Stimulated activated CD4-positive, alpha-beta T cell treated with anti-CD3 and anti-CD28 coated beads, Interleukin-2, amount 100 ng/mL, for 4 hours (primary cell): Measurements from ENCODE around the gene TIGD7.
A peak's percentile ranks its signal among the peaks of the same experiment; 100 is the strongest.

Source experiments
- DNase-seq: peaks from one replicate; pipeline ENCODE4 v3.0.0-alpha.2; 2020; ENCODE audit warnings: low read depth

The TIGD7 gene, protein sequence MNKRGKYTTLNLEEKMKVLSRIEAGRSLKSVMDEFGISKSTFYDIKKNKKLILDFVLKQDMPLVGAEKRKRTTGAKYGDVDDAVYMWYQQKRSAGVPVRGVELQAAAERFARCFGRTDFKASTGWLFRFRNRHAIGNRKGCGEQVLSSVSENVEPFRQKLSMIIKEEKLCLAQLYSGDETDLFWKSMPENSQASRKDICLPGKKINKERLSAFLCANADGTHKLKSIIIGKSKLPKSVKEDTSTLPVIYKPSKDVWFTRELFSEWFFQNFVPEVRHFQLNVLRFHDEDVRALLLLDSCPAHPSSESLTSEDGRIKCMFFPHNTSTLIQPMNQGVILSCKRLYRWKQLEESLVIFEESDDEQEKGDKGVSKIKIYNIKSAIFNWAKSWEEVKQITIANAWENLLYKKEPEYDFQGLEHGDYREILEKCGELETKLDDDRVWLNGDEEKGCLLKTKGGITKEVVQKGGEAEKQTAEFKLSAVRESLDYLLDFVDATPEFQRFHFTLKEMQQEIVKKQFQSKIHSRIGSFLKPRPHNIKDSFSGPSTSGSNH

DNA sequence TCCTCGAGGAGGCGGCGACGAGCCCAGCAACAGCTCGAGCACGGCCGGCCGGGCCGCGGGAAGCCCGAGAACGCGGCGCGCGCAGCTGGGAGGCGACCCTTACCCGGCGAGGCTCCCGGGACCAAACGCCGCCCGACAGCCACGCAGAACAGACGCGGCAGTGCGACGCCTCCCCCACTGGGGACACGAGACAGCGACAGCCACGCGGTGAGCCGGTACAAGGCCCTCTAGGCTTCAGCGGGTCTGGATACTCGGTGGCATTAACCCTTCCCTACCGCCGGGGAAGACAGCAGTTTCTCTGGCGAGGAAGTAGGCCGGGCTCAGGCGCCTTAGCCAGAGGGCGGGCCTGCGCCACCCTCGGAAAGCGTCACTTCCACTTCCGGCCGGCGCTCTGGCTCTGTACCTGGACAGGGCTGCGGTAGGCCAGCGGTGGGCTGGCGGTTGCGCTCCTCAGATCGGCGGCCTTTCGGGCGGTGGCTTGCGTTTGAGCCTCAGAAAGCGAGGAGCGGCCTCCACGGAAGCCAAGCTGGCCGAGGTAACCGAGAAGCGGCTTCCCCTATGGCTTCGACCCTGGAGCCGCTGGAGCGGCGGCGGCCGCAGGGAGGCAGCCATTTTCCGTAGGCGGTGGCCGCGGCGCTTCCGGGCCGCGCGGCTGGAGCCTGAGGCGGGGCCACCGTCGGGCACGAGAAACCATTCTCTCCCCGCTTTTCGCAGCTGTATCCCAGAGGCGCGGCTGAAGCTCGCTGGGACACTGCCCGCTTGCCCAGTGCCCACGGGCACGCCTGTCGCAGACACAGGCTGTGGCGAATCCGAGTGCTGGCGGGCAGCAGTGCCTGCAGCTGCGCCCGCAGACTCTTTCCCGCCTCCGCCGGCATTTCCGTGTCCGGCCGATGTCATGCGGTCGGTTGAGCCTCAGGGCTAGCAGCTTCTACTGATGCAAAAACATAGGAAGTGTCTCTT, at the start of gene TIGD7, which contains the start of gene ZNF75A:
TIGD7 (minus strand) TSS at position 322 of the 960 bp plus-strand sequence. CDS start 4,816 bp downstream, outside the sequence.
ZNF75A (plus strand) TSS at position 389 of the 960 bp plus-strand sequence. CDS start 2,932 bp downstream, outside the sequence.
- peak; percentile 73 for DNase-seq

DNA sequence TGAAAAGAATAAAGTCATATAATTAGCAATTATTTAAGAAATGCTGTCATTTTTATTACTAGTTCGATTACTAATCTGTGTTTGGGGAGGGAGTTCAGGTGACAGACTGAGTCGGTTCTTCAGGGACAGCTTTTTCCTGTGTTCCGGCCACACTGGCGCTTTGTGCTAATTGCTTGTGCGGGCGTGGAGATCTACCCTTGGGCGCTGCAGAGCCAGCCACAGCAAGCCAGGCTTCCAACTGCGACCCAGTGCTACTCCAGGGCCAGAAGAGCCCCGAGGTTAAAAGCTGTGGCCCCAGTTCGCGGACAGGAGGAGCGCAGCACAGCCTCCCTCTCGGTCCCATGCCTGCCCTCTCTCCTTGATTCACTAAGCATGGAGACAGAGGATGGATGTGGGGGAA, 43.9 kb upstream of the TIGD7 start:
- no peak for DNase-seq

DNA sequence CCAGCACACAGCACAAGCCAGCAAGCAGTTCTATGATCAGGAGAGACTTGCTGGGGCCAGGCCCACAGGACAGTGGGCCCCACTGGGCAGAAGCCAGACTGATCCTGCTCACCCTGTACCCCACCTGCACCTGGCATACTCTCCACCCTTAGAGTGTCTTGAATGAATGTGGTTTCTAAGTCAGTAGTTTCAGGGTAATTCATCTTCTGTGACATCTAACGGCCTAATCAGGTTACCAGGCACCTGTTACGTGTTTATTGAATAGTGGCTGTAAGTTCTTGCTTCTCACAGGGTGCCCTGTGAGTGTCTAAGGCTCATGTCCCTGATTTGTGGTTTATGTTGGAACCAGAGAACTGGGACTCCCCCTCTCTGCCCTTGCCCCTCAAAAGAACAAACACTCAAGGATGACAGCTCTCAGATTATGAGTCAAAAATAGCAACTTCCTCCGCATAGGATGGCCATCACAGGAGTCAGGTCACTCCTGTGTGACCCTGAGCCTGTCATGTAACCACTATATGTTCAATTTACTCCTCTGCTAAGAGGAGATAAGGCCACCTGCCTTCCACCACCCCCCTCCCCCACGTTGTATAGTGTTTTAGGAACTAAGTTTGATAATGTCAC, 43.4 kb upstream of the TIGD7 start:
- DNase-seq = no peak

DNA sequence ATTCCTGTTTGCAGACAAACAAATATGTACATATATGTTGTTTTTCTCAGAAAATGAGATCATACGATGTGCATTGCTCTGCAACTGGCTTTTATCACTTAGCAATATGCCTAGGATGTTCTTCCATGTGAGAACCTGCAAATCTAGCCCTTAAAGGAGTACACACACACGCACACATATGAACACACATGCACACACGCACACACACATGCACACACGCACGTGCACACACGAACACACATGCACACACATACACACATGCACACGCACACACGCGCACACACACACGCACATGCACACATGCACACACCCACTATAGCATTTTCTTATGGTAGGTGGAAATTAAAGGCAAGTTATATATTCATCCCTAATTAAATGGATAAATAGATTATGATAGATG, 42.4 kb upstream of the TIGD7 start:
- no peak for DNase-seq

DNA sequence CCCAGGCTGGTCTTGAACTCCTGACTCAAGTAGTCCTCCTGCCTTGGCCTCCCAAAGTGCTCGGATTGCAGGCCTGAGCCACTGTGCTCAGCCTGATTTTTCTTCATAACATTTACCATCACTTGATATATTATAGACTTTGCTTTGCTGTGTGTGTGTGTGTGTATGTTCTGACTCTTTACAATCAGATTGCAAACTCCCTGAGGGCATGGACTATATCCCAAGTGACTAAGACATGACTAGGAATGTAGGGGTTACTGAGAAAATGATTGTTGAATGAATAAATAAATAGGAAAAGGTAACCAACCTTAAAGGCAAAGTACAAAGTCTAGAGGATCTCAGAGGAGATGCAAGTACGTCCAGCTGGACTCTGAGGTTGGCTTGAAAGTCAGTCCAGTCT, 40.8 kb upstream of the TIGD7 start:
- no peak for DNase-seq

DNA sequence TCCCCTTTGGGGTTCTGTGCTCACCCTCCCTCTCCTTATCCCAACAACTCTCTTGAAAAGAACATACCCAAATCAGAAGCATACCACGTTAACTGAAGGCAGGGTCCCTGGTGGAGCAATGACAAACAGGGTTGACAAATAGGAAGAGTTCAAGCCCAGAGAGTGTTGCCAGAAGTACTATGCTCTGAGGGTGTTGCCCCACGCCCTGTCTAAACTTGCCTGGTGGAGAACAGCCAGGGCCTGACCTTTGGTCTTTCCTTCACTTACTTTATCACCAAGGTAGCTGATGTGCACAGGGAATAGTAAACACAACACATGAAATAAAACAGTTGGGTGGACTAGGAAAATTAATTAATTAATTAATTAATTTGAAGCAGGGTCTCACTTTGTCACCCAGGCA, 23.4 kb upstream of the TIGD7 start:
- DNase-seq = no peak

DNA sequence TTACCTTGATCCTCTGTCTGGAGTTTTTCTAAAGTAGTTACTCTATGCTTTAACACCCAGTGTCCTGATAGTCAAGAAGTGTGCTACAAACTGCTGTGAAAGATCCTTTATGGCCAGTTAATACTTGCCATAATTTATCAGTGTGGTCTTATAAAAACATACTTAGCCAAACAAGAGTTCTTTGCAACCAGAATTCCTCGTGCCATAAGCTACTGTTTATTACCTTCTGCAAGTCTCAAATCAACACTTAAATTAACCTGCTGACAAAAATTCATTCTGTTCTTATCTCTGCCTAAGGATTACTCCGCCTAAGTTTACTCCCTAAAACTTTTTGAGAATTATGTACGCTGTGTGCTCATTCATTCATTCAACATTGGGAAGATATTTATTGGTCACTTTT, 22.9 kb upstream of the TIGD7 start:
- no peak for DNase-seq

DNA sequence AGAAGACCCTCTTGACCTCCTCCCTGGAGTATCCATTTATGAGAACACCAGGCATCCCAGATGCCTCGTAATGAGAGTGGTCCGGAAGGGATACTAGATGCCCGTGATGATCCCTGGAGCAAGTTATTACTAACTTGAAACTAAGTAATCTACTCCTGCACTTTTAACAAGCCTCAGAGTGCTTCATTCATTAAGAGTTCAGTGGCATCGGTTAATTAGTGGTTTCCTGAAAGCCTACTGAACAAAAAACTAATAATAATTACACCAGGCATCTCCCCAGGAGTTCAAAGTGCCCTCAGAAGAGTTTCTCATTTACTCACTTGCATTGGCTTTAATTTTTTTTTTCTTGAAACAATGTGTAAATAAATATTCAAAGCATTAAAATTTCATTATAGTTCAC, 22.3 kb upstream of the TIGD7 start:
- DNase-seq = no peak

DNA sequence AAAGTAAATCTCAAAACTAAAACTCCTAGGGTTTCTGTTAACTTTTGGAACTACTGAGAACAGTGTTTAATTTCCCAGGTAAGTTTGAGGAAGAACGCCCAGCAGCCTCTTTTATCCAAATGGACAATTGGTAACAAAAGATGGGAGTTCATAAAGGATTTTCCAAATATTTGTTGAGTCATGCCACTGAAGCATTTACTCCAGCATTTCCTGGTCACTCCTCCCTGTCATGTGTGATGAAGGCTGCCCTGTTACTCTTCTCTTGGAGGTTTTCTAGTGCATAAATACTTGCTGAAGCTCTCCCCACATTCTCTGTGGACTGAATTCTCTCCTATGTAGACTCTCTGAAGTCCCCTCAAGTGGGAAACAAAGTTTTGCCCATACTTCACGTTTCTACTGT, 16.6 kb upstream of the TIGD7 start:
- DNase-seq = no peak

DNA sequence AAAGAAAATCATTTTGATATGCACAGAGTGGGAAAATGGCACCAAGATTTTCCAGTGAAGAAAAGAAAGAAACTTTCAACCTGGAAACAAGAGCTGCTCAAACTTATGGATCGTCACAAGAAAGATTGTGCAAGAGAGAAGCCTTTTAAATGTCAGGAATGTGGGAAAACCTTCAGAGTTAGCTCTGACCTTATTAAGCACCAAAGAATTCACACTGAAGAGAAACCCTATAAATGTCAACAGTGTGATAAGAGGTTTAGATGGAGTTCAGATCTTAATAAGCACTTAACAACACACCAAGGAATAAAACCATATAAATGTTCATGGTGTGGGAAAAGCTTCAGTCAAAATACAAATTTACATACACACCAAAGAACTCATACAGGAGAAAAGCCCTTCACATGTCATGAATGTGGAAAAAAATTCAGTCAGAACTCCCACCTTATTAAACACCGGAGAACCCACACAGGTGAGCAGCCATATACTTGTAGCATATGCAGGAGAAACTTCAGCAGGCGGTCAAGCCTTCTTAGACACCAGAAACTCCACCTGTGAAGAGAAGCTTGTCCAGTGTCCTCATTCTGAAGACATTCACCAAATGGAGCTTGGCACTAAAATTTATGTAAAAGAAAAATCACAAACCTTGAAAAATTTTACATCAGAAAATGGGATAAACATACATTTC, 12.2 kb upstream of the TIGD7 start:
- DNase-seq = no peak

DNA sequence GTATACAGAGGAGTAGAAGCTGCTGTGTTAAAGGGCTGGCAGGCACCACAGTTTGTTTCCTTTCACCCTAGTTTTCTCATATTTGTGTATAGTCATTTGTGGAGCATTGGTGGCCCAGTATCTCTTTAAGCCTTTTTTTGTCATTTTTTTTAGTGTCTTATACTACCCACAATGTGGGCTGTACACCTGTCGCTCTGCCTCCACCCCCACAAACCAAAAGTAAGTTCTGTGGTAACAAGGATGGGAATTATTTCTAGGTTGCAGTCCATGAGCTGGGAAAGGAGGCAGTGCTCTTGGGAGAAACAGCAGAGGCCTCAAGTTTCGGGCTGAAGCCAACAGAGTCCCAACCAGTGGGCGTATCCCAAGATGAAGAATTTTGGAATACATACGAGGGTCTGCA, 6.3 kb upstream of the TIGD7 start:
- no peak for DNase-seq

DNA sequence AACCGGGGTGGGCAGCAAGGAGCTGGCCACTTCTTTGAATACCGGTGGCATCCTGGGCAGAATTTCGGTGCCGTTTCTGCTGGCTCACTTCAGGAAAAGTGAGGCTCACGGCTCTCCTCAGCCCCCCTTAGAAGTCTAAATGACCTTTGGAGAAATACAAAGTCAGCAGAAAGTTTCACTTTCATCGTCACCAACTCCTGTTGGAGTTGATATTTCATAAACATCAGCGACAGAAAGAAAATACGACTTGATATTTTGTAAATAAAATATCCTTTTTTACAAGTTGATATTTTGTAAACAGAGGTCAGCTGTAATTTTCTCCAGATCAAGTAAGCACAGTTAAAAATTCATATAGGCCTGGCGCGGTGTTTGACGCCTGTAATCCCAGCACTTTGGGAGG, 848 bp upstream of the TIGD7 start:
- DNase-seq = no peak

DNA sequence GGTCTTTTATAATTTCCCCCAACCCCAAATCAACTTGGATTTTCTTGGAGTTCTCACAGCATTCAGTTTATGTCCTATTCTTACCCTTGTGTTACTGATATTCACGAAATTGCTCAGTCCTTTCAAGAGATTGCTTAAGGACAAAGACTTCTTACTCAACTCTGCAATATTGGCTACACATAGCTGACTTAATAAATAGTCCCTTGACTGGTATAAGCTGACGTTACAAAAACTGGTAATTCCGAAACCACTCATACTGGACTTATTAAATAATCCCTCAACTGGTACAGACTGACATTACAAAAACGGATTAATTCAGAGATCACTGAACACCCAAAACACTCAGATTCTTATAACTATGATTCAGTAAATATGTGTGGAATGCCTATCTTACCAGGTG, 860 bp downstream of the TIGD7 start:
- no peak for DNase-seq

DNA sequence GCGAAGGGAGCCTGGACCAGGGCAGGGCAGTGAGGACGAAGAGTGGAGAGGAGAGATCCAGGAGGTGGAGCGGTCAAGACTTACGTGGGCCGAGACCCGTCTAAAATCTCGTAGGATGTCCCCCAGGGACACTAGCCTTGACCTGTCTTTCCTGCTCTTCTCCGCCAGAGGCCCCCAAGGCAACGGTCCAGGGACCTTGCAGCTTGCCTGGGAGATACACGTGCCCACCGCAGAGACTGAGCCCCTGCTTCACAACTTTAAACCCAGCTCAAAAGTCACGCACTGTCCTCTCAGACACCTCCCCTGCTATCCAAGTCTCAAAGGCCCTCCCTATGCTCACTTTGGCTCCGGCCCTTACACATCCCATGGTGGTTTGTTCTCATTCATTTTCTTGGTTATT, 9.4 kb downstream of the TIGD7 start:
- DNase-seq = no peak

DNA sequence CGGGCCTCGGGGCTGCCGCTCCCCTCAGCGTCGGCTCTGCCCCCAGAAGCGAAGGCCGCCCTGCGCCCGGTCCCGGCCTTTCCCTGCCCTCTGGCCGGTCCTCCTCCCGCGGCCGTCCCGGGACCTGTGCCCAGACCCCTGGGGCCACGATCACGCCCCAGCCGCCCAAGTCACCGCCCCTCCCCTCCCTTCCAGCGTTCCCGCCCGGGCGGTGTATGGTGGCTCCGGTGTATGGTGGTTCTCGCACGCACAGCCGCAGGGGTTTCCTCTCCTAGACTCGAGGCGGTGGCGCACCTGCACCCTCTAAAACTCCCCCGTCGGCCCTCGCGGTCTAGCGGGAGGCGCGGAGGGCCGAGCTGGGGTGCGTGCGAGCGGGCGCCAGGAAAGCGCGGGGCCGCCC, 10.0 kb downstream of the TIGD7 start:
- DNase-seq = no peak

DNA sequence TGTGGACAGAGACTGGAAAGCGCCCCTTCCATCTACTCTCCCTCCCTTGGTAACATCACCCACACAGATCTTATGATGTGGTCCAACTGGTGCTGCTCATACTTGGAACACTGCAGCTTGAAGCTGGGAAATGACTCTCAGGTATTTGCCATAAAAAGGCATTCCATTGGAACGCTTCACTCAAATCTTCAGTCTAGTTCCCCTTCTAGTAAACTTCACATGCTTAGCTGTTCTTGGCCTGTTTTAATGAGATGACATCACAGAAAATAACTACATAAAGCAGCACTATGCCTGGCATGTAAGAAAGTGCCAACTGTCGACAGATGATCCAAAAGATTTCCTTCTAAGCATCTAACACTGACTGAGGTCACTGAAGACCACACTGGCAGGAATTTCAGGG, 12.6 kb downstream of the TIGD7 start:
- no peak for DNase-seq

DNA sequence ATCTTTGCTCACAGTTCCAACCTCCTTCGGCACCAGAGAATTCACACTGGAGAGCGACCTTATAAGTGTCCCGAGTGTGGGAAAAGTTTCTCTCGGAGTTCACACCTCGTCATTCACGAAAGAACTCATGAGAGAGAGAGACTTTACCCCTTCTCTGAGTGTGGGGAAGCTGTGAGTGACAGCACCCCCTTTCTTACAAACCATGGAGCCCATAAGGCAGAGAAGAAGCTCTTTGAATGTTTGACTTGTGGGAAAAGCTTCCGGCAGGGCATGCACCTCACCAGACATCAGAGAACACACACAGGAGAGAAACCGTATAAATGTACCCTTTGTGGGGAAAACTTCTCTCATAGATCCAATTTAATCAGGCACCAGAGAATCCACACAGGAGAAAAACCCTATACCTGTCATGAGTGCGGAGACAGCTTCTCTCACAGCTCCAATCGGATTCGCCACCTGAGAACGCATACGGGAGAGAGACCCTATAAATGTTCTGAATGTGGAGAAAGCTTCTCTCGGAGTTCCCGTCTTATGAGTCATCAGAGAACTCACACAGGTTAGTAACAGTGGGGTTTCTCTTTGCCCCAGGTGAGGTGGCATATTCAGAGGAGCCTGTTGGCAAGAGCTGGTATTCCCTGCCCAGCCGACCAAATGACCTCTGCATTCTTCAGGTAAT, 15.1 kb downstream of the TIGD7 start:
- DNase-seq = no peak

DNA sequence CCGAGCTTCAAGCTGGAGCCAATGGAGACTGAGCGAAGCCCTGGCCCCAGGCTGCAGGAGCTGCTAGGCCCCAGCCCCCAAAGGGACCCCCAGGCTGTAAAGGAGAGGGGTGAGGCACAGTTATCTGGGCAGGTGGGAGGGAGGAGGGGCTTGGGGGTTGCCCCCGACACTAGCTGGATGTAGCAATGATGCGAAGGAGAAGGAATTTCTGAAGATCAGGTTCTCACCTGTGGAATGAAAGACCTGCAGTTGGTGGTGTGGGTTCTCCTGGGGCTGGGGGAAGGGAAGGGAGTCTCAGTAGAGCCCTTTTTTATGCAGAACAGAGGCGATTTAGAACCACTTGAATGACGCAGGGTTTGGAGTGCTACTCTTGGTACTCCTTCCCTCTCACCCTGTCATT, 20.1 kb downstream of the TIGD7 start:
- DNase-seq = no peak

DNA sequence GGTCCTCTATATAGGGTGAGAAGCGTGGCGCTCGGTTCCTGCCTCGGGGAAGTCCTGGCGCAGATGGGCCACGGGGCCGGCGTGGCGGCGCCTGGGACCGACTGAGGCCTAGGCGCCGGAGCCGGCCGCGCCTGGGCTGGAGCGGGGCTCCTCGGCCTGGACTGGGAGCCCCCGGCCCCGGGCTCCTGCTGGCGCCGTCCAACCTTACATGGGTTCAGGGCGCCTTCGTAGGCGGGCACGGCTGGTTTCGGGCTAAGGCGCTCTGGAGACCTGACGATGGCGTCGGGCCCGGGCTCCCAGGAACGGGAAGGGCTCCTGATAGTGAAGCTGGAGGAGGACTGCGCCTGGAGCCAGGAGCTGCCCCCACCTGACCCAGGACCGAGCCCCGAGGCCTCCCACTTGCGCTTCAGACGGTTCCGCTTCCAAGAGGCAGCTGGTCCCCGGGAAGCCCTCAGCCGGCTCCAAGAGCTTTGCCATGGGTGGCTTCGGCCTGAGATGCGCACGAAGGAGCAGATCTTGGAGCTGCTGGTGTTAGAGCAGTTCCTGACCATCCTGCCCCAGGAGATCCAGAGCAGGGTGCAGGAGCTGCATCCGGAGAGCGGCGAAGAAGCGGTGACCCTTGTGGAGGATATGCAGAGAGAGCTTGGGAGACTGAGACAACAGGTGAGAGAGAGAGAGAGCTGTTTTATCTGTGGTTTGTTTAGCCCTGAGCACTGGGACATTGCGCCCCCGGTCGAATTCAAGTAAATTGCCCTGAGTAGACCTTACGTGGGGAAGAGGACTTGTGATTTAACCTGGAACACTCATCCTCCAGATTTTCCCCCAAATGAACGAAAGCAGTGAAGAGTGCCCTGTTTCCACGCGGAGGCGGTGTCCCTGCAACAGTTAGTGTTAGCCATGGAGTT, 21.4 kb downstream of the TIGD7 start:
- DNase-seq = no peak
